EH (cell line): Measurements from ENCODE around the gene SNRK.
A peak's percentile ranks its signal among the peaks of the same experiment; 100 is the strongest.

ENCODE experiments used
- DNase-seq: peaks from one replicate; pipeline ENCODE4 v3.0.0-alpha.2; 2015; ENCODE audit warnings: low read depth

Gene SNRK

GRCh38 chr3:43309372-43310305 is 23.3 kb downstream of the SNRK start:
- DNase-seq: no peak

GRCh38 chr3:43316783-43317460 is 30.6 kb downstream of the SNRK start:
- no peak for DNase-seq

DNA sequence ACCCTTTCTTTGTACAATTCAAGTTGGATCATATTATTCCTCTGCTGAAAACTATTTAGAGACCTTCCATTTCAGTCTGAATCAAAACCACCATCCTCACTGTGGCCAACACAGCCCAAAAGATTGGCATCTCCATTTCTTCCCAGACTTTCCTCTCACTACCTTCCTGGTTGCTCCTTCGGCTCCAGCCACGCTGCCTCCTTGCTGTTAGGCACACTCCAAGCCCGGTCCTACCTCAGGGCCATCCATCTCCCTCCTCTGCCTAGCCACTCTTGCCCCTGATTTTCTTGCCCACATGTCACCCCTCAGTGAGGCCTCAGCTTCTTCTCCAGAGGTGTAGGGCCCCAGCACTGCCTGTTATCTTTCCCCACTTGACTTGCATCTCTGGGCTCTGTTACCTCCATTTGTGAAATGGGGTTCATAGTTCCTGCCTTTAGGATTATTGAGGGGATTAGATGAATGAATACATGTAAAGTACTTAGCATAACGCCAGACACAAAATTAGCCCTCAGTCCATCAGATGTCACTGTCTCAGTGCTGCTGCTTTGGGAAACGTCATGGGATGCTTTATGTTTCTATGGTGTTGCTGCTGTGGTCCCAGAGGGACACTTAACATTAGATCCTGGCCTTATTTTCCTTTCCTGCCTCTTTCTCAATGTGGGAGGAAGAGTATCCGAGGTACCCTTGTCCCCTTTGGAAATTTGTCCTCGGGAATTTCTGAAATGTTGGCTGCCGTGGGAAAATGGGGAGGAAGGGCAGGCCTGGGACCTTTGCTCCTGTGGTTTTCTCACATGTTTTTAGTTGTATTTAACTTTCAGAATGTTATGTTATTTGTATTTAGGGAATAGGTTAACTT is 31.3 kb downstream of the SNRK start:
- peak; percentile 63 for DNase-seq

DNA sequence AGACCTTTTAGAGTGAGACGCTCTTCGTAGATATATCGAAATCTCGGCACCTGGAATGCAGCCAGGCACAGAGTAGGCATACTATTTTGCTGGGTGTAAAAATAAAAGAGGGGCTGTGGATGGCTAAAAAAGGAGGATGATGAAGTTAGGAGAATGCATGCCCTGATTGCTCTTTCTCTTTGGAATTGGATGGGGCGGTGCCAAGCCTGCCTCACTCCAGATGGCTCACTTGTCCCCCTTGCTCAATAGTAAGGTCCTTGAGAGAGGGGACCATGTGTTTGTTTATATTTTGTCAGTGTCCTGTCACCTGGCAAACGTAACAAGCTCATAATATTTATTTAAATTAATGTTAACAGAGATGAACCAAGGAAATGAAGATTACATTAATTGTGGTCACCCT is 33.0 kb downstream of the SNRK start:
- DNase-seq: no peak

DNA sequence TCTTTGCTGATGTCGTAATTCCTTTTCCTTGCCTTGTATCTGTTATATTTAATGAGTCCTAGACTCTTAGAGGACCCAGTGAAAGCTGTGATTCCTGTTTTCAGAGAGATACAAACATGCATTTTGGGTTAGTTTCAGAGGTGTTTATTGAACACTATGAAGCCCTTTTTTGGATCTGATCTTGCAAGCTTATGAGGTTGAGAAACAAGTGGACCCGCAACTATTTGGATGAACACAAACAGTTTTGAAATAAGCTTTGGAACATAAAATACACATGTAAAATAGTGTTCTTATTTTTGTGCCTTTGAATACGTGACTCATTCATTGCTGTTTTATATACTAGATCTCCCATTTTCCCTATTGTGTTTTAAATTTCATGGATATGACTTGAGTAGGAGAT is 33.5 kb downstream of the SNRK start:
- peak; percentile 10 for DNase-seq

DNA sequence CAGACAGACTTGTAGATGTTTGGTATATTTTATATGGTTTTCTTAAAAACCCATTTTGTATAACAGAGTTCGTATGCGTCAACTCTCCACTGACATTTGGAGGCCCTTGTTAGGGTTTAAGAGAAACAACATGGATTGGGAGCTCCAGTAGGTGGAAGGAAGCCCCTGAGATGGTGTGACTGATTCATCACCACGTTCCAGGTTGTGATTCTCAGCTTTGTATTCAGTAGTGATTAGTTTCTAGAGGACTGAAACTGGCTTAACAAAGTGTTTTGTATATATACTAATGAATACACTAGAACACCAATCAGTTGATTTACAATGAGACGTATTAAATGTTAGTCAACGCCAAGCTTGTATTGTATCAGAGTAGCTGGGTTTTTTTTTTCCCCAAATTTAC is 33.9 kb downstream of the SNRK start:
- no peak for DNase-seq

DNA sequence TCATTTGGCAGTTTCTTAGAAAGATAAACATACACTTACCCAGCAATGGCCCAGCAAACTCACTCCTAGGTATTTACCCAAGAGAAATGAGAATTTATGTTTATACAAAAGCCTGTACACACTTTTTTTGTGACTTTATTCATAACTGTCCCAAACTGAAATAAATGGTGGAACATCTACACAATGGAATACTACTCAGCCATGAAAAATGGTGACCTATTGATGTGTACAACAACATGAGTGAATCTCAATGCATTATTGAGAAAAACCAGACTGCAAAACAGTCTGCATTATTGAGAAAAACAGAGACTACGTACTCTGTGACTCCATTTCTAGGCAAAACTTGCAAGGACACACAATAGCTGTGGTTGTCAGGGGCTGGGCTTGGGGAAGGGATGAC is 37.2 kb downstream of the SNRK start:
- no peak for DNase-seq

GRCh38 chr3:43326891-43327581 is 40.7 kb downstream of the SNRK start:
- DNase-seq: no peak

- DNase-seq: no peak
Measured at GRCh38 chr3:43327582-43327979, 41.2 kb downstream of the SNRK start.

DNA sequence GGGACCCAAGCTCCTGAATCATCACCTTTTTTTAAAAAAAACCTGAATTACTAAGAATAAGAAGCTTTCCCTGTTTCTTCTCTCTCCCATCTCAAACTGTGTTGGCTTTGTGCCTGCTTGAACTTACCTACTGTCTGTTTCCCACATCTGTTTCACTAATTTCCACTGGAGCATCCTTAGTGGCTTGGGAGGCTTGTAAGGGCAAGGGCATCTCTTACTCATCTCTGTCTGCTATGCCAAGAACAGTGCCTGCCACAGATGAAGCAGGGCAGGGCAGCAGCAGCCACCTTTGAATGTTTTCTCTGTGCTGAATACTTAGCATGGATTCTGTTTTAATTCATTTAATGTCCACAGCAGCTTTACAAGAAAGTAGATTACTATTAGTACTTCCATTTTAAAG is 42.3 kb downstream of the SNRK start:
- no peak for DNase-seq

GRCh38 chr3:43330981-43331380 is 44.6 kb downstream of the SNRK start:
- DNase-seq: peak; percentile 59

- DNase-seq: no peak
Measured at GRCh38 chr3:43331381-43331780, 45.0 kb downstream of the SNRK start.

DNA sequence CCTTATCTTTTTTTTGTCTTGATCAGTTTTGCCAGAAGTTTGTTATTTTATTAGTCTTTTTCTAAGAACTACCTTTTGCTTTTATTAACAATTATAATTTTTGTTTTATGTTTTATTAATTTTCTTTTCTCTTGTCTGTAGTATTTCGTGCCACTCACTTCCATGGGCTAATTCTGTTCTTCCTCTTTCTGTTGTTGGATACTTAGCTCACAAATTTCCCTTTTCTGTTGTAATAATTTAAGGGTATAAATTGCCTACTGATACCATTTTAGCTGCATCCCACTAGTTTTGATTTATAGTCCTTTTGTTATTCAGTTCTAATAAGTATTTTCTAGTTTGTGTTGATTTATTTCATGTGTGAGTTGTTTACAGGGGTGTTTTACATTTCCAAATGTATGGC is 48.6 kb downstream of the SNRK start:
- no peak for DNase-seq

GRCh38 chr3:43335799-43336198 is 49.5 kb downstream of the SNRK start:
- DNase-seq: no peak

DNA sequence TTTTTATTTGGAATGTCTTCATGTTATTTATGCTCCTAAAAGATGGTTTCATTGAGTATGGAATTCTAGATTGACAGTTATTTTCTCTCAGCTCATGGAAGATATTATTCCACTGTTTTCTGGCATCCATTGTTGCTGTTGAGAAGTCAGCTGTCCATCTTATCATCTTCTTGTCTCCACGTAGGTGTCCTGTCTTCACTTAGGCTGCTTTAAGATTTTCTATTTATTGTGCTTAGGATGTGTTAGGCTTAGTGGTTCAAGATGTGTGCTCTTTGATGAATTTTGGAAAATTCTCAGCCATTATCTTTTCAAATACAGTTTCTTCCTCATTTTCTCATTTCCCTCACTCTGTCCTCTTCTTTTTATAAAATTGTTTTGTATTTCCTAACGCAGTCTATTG is 52.0 kb downstream of the SNRK start:
- no peak for DNase-seq

DNA sequence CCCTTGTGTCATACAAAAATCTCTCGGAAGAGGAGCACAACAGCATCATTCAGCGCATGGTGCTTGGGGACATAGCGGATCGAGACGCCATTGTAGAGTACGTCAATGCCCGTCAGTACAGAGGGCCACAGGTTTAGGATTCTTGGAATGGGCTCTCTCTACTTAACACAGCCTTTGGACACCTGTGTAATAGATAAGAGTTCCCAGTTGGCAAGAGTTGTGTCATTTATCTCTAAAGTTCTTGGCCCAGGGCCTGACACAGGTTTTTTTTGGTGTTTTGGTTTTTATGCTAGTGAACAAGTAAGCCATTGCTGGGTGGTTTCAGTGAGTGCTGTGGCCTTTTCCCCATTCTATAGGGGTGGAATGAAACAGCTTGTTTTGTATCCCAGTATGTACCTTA is 54.1 kb downstream of the SNRK start:
- no peak for DNase-seq

GRCh38 chr3:43341788-43342187 is 55.4 kb downstream of the SNRK start:
- DNase-seq: no peak

DNA sequence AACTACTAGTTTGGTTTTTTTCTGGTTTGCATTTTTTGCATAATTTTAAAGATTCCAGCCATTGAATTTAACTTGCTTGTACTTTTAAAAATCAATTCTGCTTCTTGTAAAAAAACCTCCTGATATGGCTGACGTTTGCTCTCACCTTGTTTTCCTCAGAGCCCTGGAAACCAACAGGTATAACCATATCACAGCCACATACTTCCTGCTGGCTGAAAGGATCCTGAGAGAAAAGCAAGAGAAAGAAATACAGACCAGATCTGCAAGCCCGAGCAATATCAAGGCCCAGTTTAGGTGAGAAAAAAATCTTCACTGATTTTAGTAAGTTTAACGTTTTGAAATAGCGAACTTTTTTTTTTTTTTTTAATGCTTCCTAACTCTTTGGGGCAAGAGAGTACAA is 56.8 kb downstream of the SNRK start:
- DNase-seq: no peak

DNA sequence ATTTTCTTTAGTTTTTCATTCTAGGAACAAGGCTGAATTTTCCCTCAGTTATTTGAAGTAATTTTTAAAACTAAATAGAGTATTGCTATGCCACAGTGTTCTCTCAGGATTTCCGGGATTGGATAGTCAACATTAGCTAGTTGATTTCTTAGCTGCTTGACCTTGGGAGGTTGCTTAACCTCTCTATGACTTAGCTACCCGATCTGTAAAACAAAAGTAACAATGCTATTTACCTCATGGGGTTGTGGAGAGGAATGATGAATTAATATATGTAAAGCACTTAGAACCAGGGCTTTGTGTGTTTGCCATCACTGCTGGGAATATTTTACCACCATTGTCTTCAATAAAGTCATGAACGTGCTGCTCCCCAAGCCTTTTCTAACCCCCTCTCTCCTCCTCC is 57.5 kb downstream of the SNRK start:
- DNase-seq: no peak

GRCh38 chr3:43344520-43344919 is 58.2 kb downstream of the SNRK start:
- DNase-seq: no peak

DNA sequence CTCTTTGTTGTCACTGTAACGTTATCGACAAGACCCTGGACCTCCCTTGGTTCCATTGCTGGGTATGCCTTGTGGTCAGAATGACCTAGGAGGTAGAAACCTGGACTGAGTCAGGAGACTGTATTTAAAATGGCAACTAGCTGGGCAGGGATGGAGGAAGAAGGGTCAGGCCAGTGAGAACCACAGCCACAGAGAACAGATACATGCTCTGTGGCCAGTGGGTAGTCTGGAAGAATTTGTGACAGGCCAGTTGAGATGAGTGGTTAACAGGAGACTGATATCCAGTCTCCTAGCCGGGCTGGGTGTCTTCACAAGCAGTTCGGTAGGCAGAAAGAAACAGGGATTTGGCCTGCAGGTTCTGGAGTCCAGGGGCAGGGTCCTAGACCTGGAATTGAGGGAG is 58.9 kb downstream of the SNRK start:
- DNase-seq: no peak

- peak; percentile 73 for DNase-seq
Measured at GRCh38 chr3:43345877-43346276, 59.5 kb downstream of the SNRK start.
